IMR-90 (cell line): ENCODE measurements around the gene CIZ1.

Experiments
- BHLHE40 ChIP-seq: fragments of 150-350 bp; IDR thresholded peaks from 2 replicates; pipeline ENCODE4 v1.6.1; 2016; ENCODE audit warnings: mild to moderate bottlenecking, low read depth, low read length
- CEBPB ChIP-seq: IDR thresholded peaks from 2 replicates; pipeline ENCODE4 v1.6.1; 2012; ENCODE audit warnings: low read depth, low read length, improper control_type of control experiment
- CTCF ChIP-seq: conservative IDR thresholded peaks from 2 replicates; pipeline ENCODE4 v1.5.1; 2012; ENCODE audit warnings: mild to moderate bottlenecking, low read depth, low read length, improper control_type of control experiment
- POLR2A ChIP-seq: IDR thresholded peaks from 2 replicates; pipeline ENCODE4 v1.6.1; 2012; ENCODE audit warnings: mild to moderate bottlenecking, low read depth, low read length
- RAD21 ChIP-seq: IDR thresholded peaks from 2 replicates; pipeline ENCODE4 v1.6.1; 2012; ENCODE audit warnings: low read length, improper control_type of control experiment
- TF ChIP-seq, protein P1 (sequence below): fragments of 150-350 bp; IDR thresholded peaks from 2 replicates; pipeline ENCODE4 v1.6.1; 2017; ENCODE audit warnings: mild to moderate bottlenecking, antibody characterized with exemption, low read length, low read depth

- TF ChIP-seq CTCF, result no peak
- no peak for TF ChIP-seq POLR2A
- no peak for TF ChIP-seq CEBPB
- TF ChIP-seq RAD21, result no peak
- TF ChIP-seq BHLHE40, result no peak
- TF ChIP-seq, protein P1, sequence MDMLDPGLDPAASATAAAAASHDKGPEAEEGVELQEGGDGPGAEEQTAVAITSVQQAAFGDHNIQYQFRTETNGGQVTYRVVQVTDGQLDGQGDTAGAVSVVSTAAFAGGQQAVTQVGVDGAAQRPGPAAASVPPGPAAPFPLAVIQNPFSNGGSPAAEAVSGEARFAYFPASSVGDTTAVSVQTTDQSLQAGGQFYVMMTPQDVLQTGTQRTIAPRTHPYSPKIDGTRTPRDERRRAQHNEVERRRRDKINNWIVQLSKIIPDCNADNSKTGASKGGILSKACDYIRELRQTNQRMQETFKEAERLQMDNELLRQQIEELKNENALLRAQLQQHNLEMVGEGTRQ, result no peak
Observed at GRCh38 chr9:128214571-128215490, 23.5 kb upstream of the CIZ1 start.
